SK-N-DZ (cell line): ENCODE measurements around the gene PROSER3.
"Not testable (repeated sequence)": the region's sequence is repeated elsewhere in the genome, so short reads cannot be mapped to it uniquely, and the experiment has no call there.

Experiments
- DNase-seq: peaks from one replicate; pipeline ENCODE4 v3.0.0-alpha.2; 2015; ENCODE audit warnings: low spot score

Gene PROSER3

DNA sequence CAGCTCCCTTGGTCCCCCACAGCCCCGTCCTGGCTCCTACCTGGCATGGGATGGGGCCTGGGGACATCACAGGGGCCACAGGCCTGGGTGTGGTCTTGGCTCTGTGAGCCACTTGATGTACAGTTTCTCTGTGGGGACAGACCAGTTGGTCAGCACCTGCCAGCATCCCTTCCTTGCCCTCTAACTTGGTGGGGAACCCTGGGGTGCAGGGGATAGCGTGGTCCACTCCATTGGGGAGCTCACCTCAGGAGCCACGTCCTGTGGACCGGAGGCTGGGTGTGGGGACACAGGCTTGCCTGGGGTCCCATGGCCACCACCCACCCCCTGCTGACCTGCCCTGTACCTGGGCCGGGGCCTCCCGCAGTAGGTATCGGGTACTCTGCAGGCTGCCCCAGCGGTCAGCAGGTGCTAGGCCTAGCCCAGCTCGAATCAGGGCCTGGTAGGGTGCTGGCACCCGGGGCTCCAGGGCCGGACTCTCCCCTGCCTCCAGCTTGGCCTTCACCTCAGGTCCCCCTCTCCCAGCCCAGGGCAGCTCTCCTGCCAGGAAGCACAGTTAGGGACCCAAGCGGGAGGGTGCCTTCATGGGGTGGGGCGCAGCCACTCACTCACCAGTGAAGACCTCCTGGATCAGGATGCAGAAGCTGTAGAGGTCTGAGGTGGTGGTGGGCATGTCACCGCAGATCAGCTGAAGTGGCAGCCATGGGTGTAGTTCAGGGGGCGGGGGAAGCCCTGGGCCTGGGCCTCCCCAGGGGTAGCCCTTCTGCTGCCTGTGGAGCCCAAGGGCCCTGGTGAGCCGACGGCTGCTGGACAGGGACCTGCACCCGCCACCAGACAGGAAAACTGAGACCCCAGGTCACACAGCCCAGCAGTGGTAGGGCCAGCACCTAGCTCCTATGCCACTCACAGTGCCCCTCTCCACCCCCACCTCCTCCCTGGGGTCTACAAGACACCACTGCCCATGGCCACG, 32.3 kb downstream of the PROSER3 start:
- DNase-seq, result no peak

DNA sequence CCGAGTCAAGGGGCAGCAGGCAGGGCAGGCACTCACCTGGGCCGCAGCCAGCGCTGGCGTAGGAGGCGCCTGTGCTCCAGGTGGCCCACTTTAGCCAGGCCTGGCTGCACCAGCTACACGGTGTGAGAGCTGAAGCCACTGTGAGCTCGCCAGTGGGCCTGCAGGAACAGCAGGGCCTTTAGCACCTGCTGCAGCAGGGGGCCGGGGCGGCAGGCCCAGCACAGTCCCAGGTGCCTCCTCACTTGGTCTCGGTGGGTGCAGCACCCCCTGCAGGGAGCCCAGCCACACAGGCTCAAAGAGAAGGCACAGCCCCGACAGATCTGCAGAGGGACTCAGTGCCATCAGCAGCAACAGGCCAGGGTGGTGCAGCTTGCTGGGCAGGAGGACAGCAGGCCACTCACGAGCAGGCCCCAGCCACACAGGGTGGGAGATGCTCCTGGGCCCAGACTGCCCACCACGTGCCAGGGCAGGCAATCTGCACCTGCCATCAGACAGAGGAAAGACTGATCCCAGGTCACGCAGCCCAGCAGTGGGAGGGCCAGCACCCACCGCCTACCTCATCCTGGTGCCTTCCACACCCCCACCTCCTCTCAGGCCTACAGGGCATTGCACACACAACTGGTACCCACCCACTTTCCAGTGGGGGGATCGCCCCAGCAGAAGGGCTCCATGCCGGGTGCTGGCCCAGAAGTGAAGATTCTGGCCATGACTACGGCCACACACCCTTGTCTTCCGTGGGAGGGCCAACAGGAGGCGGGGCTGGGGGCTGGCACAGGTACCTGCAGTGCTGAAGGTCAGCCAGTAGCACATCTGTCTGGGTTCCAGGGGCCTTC, 33.2 kb downstream of the PROSER3 start:
- peak; percentile 31 for DNase-seq

DNA sequence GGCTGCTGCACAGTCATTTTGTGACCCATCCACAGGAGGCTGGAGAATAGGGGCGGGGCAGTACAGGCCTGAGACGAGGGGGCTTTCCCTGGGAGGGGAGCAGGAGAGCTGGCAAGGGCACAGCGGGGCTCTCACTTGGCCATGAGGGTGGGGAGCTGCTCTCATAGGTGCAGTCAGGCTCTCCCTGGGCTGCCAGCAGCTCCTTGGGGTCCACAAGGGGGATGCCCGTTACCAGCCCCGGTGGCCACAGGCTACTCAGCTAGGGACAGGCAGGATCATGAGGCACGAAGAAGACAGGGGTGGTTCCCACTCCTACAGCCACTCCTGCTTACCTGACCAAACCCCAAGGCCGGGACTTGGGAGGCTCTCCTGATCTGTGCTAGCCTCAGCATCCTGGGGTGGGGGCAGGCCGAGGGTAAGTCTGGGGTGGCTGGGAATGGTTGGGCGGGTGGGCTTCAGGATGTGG, 33.9 kb downstream of the PROSER3 start:
- no peak for DNase-seq

DNA sequence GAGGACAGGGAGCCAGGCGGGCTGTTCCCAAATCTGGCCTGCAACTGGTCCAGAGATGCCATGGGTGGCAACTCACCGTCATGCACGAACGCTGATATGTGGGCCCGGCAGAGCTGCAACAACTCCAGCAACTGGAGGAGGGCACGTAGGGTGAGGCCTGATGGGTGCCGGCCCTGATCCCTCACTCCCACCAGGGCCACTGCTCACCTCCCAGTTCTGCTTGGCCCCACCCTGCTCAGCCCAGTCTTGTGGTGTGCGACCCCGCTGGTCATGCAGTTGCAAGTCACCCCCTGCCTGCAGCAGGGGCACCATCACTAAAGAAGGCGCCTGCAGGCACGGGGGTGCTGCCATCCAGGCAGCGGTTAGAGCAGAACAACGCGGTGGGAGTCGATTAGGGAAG, 34.3 kb downstream of the PROSER3 start:
- DNase-seq, result no peak

DNA sequence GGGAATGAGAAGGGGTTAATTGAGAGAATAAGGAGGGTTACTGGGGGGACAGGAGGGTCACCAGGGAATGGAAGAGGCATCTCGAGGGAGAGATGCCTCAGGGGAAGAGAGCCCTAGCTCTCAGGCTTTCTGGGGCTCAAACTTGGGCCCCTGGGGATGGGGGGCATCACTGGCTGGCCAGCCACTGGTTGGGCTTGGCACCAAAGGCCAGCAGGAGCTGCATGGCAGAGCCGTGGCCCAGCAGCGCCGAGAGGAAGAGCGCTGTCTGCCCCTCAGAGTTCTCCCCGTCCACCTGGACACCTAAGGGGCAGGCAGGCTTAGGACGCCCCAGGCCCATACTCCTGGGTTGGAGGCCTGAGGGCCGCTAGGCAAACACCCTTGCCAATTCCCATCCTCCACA, 34.9 kb downstream of the PROSER3 start:
- no peak for DNase-seq

DNA sequence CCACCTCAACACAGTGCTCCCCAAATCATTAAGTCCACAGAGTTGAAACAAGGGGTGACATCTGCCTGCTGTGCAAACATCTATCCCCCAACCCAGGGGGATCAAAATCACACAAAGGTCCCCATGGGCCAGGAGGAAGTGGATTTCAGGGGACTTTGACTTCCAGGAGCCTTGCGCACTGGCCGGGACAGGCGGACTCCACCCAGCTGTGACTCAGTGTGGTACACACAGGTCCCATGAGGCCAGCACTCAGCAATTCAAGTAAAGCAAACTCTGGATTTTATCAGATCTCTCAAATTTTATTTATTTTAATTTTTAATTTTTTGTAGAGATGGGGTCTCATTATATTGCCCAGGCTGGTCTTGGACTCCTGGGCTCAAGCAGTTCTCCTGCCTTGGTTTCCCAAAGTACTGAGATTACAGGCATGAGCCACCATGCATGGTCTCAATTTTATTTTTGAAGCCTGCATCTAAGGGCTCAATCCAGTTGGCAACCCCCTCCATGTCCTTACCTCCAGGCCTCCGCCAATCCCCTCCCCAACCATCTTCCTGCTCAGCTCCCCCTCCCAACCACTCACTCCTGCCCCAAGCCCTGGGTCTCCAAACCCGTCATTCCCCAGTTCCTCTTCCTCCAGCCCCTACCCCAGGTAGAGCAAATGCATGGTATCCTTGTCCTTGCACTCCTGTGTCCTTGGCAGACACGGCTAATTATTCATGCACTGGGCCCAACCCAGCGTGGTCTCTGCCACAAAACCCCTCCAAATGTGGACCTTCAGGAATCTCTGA, 35.6 kb downstream of the PROSER3 start:
- DNase-seq, result no peak

DNA sequence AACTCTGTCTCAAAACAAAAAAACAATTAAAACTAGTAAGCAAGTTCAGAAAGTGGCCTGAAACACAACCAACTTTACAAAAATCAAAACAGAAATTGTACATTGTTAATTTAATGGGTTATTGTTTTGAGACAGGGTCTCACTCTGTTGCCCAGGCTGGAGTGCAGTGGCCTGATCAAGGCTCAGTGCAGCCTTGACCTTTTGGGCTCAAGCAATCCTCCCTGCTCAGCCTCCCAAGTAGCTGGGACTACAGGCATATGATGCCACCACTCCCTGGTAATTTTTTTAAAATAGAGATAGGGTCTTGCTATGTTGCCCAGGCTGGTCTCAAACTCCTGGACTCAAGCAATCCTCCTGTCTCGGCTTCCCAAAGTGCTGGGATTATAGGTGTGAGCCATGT, 37.6 kb downstream of the PROSER3 start:
- DNase-seq, result not testable (repeated sequence)

DNA sequence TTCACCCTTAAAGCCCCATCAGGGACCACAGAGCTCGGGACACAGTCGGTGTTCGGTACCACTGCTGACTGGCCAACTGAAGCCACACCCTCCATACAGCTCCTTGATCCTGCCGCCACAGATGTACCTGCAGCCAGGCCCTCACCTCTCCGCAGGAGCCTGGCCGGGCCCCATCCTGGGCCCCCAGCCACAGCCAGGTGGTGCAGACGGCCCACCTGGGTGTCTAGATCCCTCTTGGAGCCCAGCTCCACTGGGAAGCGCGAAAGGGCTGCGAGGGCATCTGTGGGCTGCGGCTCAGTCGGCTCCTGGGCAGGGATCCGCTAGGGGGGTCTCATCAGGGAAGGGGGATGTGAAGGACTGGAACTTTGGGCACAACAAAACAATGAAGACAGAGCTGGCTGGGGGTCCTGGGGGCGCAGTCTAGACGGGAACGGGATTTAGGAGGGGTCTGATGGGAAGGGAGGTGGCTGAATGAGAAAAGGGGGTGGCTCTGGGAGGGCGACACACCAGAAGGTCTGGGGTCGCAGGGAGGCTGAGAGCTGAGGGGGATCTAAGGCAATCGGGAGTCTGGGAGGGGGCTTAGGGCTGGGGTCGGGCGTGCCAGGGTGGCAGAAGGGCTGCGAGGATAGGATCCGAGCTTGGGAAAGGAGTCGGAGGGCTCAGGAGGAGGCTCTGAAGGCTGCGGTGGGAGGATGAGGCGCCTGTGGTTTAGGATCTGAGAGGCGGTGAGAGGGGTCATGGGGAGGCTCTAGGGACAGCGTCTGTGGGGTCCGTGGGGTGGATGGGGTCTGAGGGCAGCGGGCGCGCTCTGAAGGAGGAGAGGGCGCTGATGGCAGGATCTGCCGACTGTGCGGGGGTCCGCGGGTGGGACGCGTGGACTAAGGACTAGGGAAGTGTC, 38.9 kb downstream of the PROSER3 start:
- DNase-seq, result no peak

DNA sequence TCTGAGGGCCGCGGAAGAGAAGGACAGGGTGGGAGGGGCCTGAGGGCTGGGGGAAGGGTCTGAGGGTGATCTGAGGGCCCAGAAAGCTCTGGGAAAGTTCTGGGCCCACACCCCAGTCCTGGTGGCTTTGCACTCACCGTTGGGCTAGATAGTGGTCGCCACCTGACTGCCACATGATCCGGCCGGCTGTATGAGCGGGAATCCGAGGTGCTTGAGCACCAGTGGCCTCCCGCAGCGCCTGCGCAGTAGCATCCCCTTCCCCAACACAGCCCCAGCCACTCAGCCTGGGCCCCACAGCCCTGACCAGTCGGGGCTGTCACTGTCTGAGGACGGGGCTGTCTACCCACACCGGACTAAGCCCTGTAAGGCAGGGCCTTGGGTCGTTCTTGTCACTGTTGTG, 39.7 kb downstream of the PROSER3 start:
- peak; percentile 49 for DNase-seq

DNA sequence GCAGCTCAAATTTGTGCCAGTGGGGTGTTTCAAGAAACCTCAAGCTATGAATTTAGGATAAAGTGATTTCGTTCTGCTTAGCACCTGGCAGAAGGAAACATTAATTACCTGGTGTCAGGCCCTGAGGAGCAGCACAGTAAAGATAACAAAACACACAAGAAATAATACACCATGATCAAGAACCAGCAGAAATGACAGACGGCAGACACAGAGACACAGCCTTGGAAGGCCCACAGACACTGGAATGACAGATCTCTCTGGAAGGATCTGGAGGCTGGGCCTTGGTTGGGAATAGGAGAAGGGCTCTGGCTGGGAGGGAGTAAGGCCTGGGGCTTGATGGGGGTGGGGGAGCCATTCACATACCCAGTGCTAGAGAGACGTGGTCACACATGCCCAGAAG, 43.9 kb downstream of the PROSER3 start:
- DNase-seq, result no peak

DNA sequence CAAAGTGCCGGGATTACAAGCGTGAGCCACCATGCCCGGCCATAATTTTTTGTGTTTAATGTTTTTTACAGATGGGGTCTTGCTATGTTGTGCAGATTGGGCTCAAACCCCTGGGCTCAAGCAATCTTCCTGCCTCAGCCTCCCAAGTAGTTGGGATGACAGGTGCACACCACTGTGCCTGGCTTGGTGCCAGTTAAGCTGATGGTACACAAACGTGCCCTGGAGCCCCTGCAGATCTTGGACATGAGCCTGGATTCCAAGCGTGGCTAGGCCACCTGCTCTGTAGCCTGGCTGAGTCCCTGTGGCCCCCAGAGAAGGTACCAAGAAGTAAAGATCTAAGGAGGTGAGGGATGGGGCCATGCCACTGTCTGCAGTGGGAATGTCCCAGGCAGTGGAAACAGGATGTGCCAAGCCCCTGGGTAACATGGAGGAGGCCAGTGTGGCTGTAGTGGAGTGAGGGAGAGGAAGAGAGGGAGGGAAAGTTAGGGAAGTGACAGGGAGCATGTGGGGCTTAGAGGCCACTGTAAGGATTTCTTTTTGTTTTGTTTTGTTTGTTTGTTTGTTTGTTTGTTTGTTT, 47.6 kb downstream of the PROSER3 start:
- DNase-seq, result no peak

DNA sequence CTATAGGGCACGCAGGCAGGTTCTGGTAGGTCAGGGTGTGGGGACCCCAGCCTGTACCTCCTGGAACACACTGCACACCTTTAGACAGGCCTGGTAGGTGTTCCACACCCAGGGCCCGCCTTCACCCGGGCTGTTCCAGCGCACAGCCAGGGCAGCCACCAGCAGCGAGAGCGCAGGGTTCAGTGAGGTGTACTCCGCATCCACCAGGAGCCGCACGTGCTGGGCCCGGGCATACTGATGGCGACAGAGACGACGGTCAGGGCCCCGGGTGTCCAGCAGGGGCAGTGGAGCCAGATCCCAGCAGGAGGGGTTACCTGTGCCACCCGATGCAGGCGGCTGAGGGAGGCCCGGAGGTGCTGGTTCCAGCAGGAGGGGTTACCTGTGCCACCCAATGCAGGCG, 48.6 kb downstream of the PROSER3 start:
- no peak for DNase-seq

DNA sequence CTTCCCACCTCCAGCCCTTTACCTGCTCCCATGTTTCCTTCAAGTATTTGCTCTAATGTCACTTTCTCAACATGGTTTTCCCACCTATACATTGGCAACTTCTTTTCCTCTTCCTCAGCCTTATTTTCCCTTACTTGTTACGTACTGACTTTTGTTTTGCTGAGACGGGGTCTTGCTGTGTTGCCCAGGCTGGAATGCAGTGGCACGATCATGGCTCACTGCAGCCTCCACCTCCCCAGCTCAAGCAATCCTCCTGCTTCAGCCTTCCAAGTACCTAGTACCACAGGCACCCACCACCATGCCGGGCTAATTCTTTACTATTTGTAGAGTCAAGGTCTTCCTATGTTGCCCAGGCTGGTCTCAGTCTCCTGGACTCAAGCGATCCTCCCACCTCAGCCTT, 49.7 kb downstream of the PROSER3 start:
- no peak for DNase-seq

DNA sequence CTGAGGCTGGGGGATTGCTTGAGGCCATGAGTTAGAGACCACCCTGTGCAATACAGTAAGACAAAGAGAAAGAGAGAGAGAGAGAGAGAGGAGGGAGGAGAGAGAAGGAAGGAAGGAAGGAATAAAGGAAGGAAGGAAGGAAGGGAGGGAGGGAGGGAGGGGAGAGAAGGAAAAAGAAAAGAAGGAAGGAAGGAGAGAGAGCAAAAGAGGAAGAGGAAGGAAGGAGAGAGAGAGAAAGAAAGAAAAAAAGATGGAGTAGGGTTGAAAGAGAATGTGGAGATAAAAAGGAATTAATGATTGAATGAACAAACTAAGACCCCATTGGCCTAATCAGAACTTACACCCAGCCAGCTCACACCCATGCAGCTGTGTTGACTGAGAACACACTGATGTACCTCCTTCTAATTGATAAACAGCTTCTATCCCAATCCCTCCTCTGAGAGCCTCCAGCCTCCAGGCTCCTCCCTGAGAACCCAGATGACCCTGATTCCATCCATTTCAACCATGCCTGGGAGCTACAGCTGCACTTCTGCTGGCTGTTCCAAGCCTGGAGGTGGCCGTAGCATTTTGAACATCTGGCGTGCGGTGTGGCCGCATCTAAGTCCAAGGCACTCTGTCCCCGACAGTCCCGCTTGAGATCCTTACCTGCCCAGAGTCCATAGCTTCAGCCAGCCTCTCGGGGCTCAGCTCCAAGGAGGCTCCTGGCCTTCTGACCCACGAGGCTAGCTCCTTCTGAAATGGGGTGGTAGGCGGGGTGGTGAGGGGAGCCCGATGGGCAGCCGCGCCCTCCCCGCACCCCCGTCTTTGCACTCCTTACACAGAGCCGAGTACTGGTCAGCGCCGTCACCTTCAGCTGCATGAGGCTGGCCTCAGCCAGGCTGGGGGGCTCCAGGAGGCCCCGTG, 53.6 kb downstream of the PROSER3 start:
- DNase-seq, result no peak

DNA sequence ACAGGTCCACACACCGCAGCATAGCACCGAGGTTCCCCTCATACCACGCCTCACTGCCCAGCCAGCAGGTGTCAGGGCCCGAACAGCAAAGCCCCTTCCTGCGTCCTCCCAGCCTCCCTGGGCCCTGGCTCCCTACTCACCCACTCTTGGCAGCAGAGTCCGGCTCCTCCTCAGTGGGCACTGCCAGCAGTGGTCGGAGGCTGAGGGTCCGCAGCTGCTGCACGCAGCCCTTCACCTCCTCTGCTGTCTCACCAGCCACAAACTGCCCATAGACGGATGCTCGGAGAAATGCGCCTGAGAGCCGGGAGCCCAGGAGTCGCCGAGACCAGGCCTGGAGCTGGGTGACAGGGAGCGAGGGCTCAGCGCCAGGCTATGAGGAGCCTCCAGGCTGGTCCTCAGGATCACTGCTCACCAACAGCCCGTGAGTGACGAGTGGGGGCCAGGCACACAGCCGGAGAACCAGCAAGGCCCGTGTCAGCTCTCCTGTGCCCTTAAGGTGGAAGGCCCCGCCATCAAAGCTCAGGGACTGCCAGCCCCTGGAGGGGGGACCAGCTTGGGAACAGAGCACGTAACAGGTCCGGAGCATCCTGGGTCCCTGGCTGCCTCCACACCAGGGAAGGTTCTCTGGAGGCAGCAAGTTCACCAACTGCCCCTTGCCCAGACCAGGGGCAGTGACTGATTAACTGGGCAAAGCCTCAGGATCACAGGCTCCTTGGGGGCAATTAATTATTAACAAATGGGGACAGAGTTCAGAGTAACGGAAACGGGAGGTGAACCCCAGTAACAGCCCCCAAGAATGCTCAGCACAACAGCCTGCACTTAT, 54.5 kb downstream of the PROSER3 start, which contains the start of gene PRODH2:
Gene PRODH2, minus strand, starts transcription at position 626 of the 823 bp plus-strand sequence. Its CDS starts 40 bp downstream, at position 586.
- DNase-seq, result no peak

DNA sequence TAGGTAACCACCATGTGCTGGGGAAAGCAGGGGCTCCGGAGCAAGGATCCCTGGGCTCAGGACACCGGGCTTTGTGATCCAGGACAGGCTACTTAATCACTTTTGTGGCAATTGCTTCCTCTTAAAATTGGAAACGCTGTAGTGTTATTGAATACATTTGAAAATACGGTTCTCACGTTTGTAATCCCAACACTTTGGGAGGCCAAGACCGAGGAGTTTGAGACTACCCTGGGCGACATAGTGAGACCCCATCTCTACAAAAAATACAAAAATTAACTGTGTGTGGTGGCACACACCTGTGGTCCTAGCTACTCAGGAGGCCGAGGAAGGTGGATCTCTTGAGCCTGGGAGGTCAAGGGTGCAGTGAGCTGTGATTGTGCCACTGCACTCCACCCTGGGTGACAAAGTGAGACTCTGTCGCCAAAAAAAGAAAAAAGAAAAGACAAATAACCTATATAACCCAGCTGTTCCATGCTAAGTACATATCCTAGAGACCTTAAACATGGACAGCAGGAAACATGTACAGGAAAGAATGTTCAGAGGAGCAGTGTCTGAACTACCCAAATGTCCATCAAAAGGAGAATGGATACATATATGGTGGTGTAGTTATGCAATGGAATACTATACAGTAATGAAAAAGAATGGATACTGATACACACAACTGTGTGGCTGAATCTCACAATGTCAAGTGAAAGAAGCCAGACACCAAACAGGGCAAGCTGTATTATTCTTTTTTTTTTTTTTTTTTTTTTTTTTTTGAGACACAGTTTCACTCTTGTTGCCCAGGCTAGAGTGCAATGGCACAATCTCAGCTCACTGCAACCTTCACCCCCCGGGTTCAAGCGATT, 55.3 kb downstream of the PROSER3 start:
- no peak for DNase-seq

DNA sequence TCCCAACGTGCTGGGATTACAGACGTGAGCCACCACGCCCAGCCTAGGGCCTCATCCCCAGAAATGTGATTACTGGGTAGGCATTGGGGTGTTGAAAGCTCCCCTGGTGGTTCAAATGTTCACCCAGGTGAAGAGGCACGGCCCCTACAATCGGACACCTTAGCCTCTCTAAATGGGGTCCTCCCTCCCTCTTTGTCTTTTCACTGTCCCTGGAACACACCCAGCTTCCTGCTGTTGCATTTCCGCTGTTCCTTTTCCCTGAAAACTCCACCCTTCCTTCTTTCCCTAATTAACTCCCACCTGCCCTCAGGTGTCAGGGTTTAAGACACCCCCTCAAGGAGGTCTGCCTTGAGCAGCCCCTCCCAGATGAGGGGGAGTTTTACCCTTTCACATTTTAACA, 58.3 kb downstream of the PROSER3 start:
- no peak for DNase-seq
